ENCODE data around the gene PHF1. TPM values are rescaled to one million over a fixed set of nuclear protein-coding genes. Genes with fewer than 3 reads are reported as not detected.

The PHF1 gene
- total RNA-seq, 1 experiment from 2014 or later: 47.6 TPM

DNA sequence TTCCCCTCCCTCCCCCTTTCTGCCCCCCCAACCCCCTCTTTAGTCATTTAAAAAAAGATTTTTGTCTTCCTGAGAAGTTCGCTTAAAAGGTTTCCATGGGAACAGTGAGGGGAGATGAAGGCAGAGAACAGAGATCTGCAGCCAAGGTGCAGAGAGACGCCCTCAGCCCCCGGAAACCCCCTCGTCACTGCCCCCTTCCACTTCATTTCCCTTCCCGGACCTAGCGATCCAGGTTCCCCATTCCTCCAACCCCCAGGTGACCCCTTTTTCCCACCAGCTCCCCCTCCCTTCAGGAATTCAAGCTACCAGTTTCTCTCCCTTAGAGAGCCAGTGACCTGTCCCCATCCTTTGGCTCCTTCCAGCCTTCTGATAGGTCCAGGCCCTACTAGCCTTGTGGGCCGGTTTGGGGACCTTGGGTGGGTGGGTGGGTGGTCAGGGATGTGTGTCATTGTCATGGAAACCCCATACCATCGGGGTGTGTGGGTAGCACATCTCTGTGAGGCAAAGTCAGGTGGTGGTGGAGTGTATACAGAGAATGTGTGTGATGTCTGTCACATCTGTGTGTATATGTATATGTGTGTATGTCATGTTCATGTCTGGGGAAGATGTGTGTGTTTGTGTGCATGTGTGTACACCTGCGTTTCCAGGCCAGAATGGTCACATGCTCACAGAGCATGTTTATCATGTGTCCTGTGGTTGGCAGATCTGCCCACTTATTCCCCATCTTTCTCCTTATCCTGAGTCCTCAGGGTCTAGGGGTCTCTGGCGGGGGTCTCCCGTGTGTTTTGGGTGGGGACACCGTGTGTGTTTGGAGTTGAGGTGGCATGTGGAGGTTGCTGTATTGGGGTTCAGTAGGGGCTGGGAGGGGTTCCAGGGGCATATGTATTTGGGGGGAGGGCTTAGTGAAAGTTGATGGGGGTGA, 16.0 kb downstream of the PHF1 start:
- no peak for TF ChIP-seq EZH2 (IDR thresholded peaks at IDR 0.05; ENCODE audit: low read depth)
- TF ChIP-seq, protein P1, sequence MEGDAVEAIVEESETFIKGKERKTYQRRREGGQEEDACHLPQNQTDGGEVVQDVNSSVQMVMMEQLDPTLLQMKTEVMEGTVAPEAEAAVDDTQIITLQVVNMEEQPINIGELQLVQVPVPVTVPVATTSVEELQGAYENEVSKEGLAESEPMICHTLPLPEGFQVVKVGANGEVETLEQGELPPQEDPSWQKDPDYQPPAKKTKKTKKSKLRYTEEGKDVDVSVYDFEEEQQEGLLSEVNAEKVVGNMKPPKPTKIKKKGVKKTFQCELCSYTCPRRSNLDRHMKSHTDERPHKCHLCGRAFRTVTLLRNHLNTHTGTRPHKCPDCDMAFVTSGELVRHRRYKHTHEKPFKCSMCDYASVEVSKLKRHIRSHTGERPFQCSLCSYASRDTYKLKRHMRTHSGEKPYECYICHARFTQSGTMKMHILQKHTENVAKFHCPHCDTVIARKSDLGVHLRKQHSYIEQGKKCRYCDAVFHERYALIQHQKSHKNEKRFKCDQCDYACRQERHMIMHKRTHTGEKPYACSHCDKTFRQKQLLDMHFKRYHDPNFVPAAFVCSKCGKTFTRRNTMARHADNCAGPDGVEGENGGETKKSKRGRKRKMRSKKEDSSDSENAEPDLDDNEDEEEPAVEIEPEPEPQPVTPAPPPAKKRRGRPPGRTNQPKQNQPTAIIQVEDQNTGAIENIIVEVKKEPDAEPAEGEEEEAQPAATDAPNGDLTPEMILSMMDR (conservative IDR thresholded peaks at IDR 0.05): no peak
- peaks cover 33% of the 10 kb centered on the region for H3F3A ChIP-seq (ENCODE audit: insufficient read depth, low read depth)
- CTCF ChIA-PET: interaction anchor here (0.5 to 0.9 kb wide), 5 partner anchors 37 to 273 kb away, joined by 3 to 7 read pairs (median 4); no protein-coding TSS in a partner anchor
- no peak overlapping the region for H3K27ac ChIP-seq
- no peaks in the 10 kb centered on the region for H3K9me2 ChIP-seq (ENCODE audit: insufficient read depth)
- intact Hi-C loops (cut with micrococcal nuclease; ENCODE audit: unreplicated experiment): loop anchor here (1.0 to 2.0 kb wide), 3 partner anchors 27 to 152 kb away; partner anchors contain the start of gene ZBTB9
- POLR2A ChIA-PET (ENCODE audit: unreplicated experiment): interaction anchor here (0.5 to 2.0 kb wide), 2 partner anchors 109 to 288 kb away, joined by 14 to 24 read pairs; partner anchors contain the start of gene ZBTB22
- H3K4me3 ChIP-seq: peak overlapping the region; percentile 71; the same call in 1 of the 2 replicates
- no peak for DNase-seq
- H3K9me3 ChIP-seq (ENCODE audit: insufficient read depth, low read depth): no peaks in the 10 kb centered on the region
- H2AFZ ChIP-seq: no peak overlapping the region
- BruUV-seq (replicated peaks): no TSS peak
- H3K79me2 ChIP-seq (ENCODE audit: low read depth): no peaks in the 10 kb centered on the region
- H3K36me3 ChIP-seq (ENCODE audit: low read depth): no peaks in the 10 kb centered on the region
- H3K4me1 ChIP-seq (replicated peaks; ENCODE audit: insufficient read depth): peaks cover 19% of the 10 kb centered on the region
- H3K27me3 ChIP-seq (ENCODE audit: insufficient read depth, low read depth): peaks cover 12% of the 10 kb centered on the region
- H3K4me2 ChIP-seq: peak overlapping the region; percentile 77
- H4K20me1 ChIP-seq (ENCODE audit: insufficient read depth): no peaks in the 10 kb centered on the region

DNA sequence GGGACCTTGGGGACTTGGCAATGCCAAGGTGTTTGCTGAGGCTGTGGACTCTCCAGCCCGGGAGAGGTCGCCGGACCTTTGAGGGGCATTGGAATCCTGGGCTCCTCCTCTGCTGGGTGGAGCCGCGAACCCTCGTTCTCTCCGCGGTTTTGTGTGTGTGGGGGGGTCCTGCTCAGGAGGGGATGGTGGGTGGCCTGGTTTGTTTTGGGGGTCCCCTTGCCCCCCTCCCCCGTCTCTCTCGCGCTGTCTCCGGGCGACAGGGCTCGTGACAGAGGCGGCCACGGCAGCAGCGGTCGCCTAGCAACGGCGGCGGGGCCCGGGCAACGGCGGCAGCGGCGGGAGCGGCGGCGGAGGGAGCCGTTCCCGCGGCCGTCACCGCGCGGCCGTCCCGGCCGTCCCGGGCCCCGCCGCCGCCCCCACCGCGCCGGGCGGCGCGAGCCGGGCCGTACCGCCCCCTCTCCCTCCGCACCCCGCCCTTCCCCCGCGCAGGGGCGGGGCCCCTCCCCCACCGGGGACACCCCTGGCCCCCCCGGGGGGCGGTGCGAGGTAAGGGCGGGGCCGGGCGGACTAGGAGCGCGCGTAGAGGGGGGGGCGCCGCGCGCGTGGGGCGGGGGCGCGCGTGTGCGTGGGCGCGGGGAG, 16.9 kb downstream of the PHF1 start:
- peak overlapping the region; percentile 58; the same call in 1 of the 2 replicates for H3K4me3 ChIP-seq
- CTCF ChIA-PET: no interaction called here
- peak overlapping the region; percentile 76; the same call in 1 of the 2 replicates for H2AFZ ChIP-seq
- peak in 1 of 2 experiments; percentile 42 for DNase-seq
- H3K27me3 ChIP-seq (ENCODE audit: insufficient read depth, low read depth): peaks cover 3% of the 10 kb centered on the region; the same call in 1 of the 2 replicates
- intact Hi-C loops (cut with micrococcal nuclease; ENCODE audit: unreplicated experiment): loop anchor here (2.0 kb wide), 1 partner anchor 151 kb away; no protein-coding TSS in a partner anchor
- H3K9me2 ChIP-seq (ENCODE audit: insufficient read depth): no peaks in the 10 kb centered on the region
- no peak overlapping the region for H3K27ac ChIP-seq
- no peaks in the 10 kb centered on the region for H3K9me3 ChIP-seq (ENCODE audit: insufficient read depth, low read depth)
- no peaks in the 10 kb centered on the region for H4K20me1 ChIP-seq (ENCODE audit: insufficient read depth)
- H3K4me2 ChIP-seq: peak overlapping the region; percentile 68
- peaks cover 19% of the 10 kb centered on the region for H3K4me1 ChIP-seq (replicated peaks; ENCODE audit: insufficient read depth)
- no peaks in the 10 kb centered on the region for H3K79me2 ChIP-seq (ENCODE audit: low read depth)
- TF ChIP-seq, protein P1 (conservative IDR thresholded peaks at IDR 0.05): no peak
- TF ChIP-seq EZH2 (IDR thresholded peaks at IDR 0.05; ENCODE audit: low read depth): no peak
- no peaks in the 10 kb centered on the region for H3K36me3 ChIP-seq (ENCODE audit: low read depth)
- BruUV-seq (replicated peaks): no TSS peak
- POLR2A ChIA-PET (ENCODE audit: unreplicated experiment): no interaction called here
- peaks cover 33% of the 10 kb centered on the region for H3F3A ChIP-seq (ENCODE audit: insufficient read depth, low read depth)

DNA sequence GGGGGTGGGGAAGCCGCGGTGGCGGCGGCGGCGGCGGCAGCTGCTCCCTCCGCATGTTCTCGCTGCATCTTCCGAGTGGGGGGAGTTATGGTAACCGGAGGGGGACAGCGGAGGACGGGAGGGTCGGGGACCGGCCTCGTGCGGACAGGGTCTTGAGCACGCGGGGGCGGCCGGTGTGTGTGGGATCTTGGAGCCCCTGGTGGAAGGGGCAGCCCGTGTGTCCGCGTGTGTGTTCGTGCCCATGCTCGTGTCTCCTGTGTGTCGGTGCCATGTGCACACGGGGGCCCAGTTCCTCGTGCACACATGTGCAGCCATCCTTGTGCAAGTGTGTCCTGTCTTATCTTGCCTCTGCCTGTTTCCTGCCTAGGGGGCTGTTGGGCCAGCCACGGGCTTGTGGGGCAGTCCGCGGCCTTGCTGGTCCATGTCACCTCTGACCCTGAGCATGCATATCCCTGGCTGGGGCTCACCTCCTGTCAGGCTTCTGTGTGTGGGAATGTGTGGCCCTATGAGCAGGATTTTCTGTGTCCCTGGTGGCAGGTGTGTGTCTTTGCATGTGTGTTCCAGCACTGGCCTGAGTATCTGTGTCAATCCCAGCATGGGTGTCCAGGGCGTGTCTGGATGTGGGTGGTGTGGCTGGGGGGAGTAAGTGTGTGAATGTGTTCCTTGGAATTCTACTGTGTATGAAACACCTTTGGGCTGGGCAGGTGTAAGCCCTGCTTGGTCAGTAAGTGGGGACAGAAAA, 17.6 kb downstream of the PHF1 start:
- Histone ChIP-seq H3K4me2 (peak overlapping the region; percentile 51), H3F3A (ENCODE audit: insufficient read depth, low read depth) (peaks cover 33% of the 10 kb centered on the region), H3K36me3 (ENCODE audit: low read depth) (no peaks in the 10 kb centered on the region), H3K9me2 (ENCODE audit: insufficient read depth) (no peaks in the 10 kb centered on the region), H3K9me3 (ENCODE audit: insufficient read depth, low read depth) (no peaks in the 10 kb centered on the region), H2AFZ (no peak overlapping the region), H3K27ac (no peak overlapping the region), H4K20me1 (ENCODE audit: insufficient read depth) (no peaks in the 10 kb centered on the region), H3K27me3 (ENCODE audit: insufficient read depth, low read depth) (no peaks in the 10 kb centered on the region), H3K4me1 (replicated peaks; ENCODE audit: insufficient read depth) (peaks cover 19% of the 10 kb centered on the region), H3K4me3 (peak overlapping the region; percentile 23; the same call in 1 of the 2 replicates), H3K79me2 (ENCODE audit: low read depth) (no peaks in the 10 kb centered on the region)
- POLR2A ChIA-PET (ENCODE audit: unreplicated experiment): no interaction called here
- TF ChIP-seq, protein P1 (conservative IDR thresholded peaks at IDR 0.05): peak; percentile 48
- TF ChIP-seq EZH2 (IDR thresholded peaks at IDR 0.05; ENCODE audit: low read depth): no peak
- DNase-seq: no peak
- CTCF ChIA-PET: interaction anchor here (0.5 kb wide), 1 partner anchor 1174 kb away, joined by 17 read pairs; no protein-coding TSS in a partner anchor
- intact Hi-C loops (cut with micrococcal nuclease; ENCODE audit: unreplicated experiment): no loop called here
- BruUV-seq (replicated peaks): no TSS peak

Measured in PC-9 (cell line).